OCI-LY3 (cell line): ENCODE data around the gene THOC6.
A peak's percentile ranks its signal among the peaks of the same experiment; 100 is the strongest.

Experiments used
- H2AFZ ChIP-seq: fragments of 200-600, 300-600 bp; shearing (Covaris generic); 2 replicates; pipeline ENCODE4 v1.6.0; 2014; ENCODE audit warnings: antibody characterized with exemption, low read depth, low read length
- H3K27ac ChIP-seq: fragments of 200-600, 300-600 bp; sonication (generic); 2 replicates; pipeline ENCODE4 v1.5.1; 2014; ENCODE audit warnings: mild to moderate bottlenecking, low read length, moderate library complexity, mixed read lengths
- H3K27me3 ChIP-seq: fragments of 200-600, 300-600 bp; sonication (generic); 2 replicates; pipeline ENCODE4 v1.6.1; 2014; ENCODE audit warnings: low read depth, low read length, mixed read lengths
- H3K36me3 ChIP-seq: fragments of 200-600, 300-600 bp; sonication (generic); replicated peaks from 2 replicates; pipeline ENCODE3; 2014; ENCODE audit warnings: low read depth, low read length, mixed read lengths
- H3K4me1 ChIP-seq: fragments of 300-600, 200-600 bp; sonication (generic); 2 replicates; pipeline ENCODE4 v1.6.1; 2014; ENCODE audit warnings: low read length, mixed read lengths
- H3K4me2 ChIP-seq: fragments of 200-600, 300-600 bp; sonication (generic); 2 replicates; pipeline ENCODE4 v1.6.1; 2014; ENCODE audit warnings: low read length, mixed read lengths
- H3K4me3 ChIP-seq: fragments of 300-600, 200-600 bp; sonication (generic); 2 replicates; pipeline ENCODE4 v1.5.1; 2014; ENCODE audit warnings: antibody characterized with exemption, mild to moderate bottlenecking, low read length, moderate library complexity
- H3K79me2 ChIP-seq: fragments of 300-600, 200-600 bp; shearing (Covaris generic); 2 replicates; pipeline ENCODE4 v1.6.1; 2014; ENCODE audit warnings: mild to moderate bottlenecking, low read length, mixed read lengths
- H3K9ac ChIP-seq: fragments of 300-600, 200-600 bp; shearing (Covaris generic); 2 replicates; pipeline ENCODE4 v1.6.0; 2014; ENCODE audit warnings: mild to moderate bottlenecking, low read length, moderate library complexity
- H3K9me3 ChIP-seq: fragments of 200-600, 300-600 bp; shearing (Covaris generic); 2 replicates; pipeline ENCODE4 v1.6.1; 2014; ENCODE audit warnings: low read length, mixed read lengths; ENCODE audit not compliant: insufficient read depth
- H4K20me1 ChIP-seq: fragments of 200-600, 300-600 bp; sonication (generic); 2 replicates; pipeline ENCODE4 v1.6.1; 2016; ENCODE audit warnings: low read length, mixed read lengths; ENCODE audit not compliant: insufficient read depth
- CTCF ChIP-seq: fragments of 200-600, 300-600 bp; sonication (generic); IDR thresholded peaks from 2 replicates; pipeline ENCODE4 v1.5.1; 2014; ENCODE audit warnings: antibody characterized with exemption, low read length, low read depth
- EZH2phosphoT487 ChIP-seq: fragments of 200-600 bp; shearing (Covaris generic); IDR thresholded peaks from 2 replicates; pipeline ENCODE4 v1.6.1; 2018; ENCODE audit warnings: antibody characterized with exemption, mixed run types, low read depth

The THOC6 gene

GRCh38 chr16:3022684-3023414 is 986 bp upstream of the THOC6 start:
- H2AFZ ChIP-seq: no peak overlapping the region
- H3K27me3 ChIP-seq: no peaks in the 10 kb centered on the region
- H3K36me3 ChIP-seq: peaks cover 9% of the 10 kb centered on the region
- no peak overlapping the region for H3K27ac ChIP-seq
- H3K4me1 ChIP-seq: peaks cover 32% of the 10 kb centered on the region
- peak overlapping the region; percentile 78 for H3K4me3 ChIP-seq
- no peaks in the 10 kb centered on the region for H3K79me2 ChIP-seq
- H3K4me2 ChIP-seq: peak overlapping the region; percentile 77
- TF ChIP-seq EZH2phosphoT487 (no peak), CTCF (no peak)
- H3K9me3 ChIP-seq: no peaks in the 10 kb centered on the region
- peak overlapping the region; percentile 84; the same call in 1 of the 2 replicates for H3K9ac ChIP-seq
- H4K20me1 ChIP-seq: no peaks in the 10 kb centered on the region

- TF ChIP-seq CTCF (no peak), EZH2phosphoT487 (no peak)
- Histone ChIP-seq H3K4me1 (peaks cover 32% of the 10 kb centered on the region), H3K9me3 (no peaks in the 10 kb centered on the region), H3K79me2 (no peaks in the 10 kb centered on the region), H3K36me3 (peaks cover 9% of the 10 kb centered on the region), H3K9ac (peak overlapping the region; percentile 84), H3K4me3 (peak overlapping the region; percentile 78), H4K20me1 (no peaks in the 10 kb centered on the region), H3K4me2 (peak overlapping the region; percentile 77), H3K27me3 (no peaks in the 10 kb centered on the region), H2AFZ (0 out of 2 replicates have a peak overlapping the region, but pooled peaks have one; percentile 55), H3K27ac (no peak overlapping the region)
Observed at GRCh38 chr16:3023415-3023668, 493 bp upstream of the THOC6 start.

GRCh38 chr16:3025032-3026002 is 1.5 kb downstream of the THOC6 start:
- Histone ChIP-seq H3K9ac (no peak overlapping the region), H3K4me3 (no peak overlapping the region), H3K79me2 (no peaks in the 10 kb centered on the region), H3K27me3 (no peaks in the 10 kb centered on the region), H3K4me2 (no peak overlapping the region), H3K9me3 (no peaks in the 10 kb centered on the region), H2AFZ (no peak overlapping the region), H3K27ac (no peak overlapping the region), H3K4me1 (peaks cover 28% of the 10 kb centered on the region), H3K36me3 (peaks cover 9% of the 10 kb centered on the region), H4K20me1 (no peaks in the 10 kb centered on the region)
- TF ChIP-seq CTCF: no peak
- TF ChIP-seq EZH2phosphoT487: no peak

GRCh38 chr16:3026003-3026378 is 2.2 kb downstream of the THOC6 start:
- TF ChIP-seq EZH2phosphoT487 (no peak), CTCF (no peak)
- H3K4me1 ChIP-seq: peaks cover 22% of the 10 kb centered on the region; the same call in 1 of the 2 replicates

More at GRCh38 chr16:3026003-3026378, 2.2 kb downstream of the THOC6 start:
- Histone ChIP-seq H3K9ac (no peak overlapping the region), H3K4me3 (no peak overlapping the region), H3K36me3 (peaks cover 9% of the 10 kb centered on the region), H3K27me3 (no peaks in the 10 kb centered on the region), H3K4me2 (no peak overlapping the region), H3K79me2 (no peaks in the 10 kb centered on the region), H3K9me3 (no peaks in the 10 kb centered on the region), H2AFZ (no peak overlapping the region), H3K27ac (no peak overlapping the region), H4K20me1 (no peaks in the 10 kb centered on the region)
